H9 (cell line): ENCODE results near the gene FALEC. TPM values are rescaled to one million over a fixed set of nuclear protein-coding genes. Genes with fewer than 3 reads are reported as not detected.

Experiments used
- DNase-seq: peaks from one replicate; pipeline ENCODE4 v3.0.0-alpha.2; 2017
- H2AFZ ChIP-seq: one replicate; pipeline ENCODE4 v1.6.1; 2013; ENCODE audit warnings: mild to moderate bottlenecking, low read length, control low read depth, moderate library complexity
- H2AK5ac ChIP-seq: 2 replicates; pipeline ENCODE4 v1.6.1; 2013; ENCODE audit warnings: low read length, control low read depth, mixed read lengths; ENCODE audit not compliant: insufficient read length
- H2BK120ac ChIP-seq: one replicate; pipeline ENCODE4 v1.6.1; 2013; ENCODE audit warnings: low read depth, mild to moderate bottlenecking, low read length, control low read depth, inconsistent platforms; ENCODE audit not compliant: poor library complexity, severe bottlenecking
- H2BK12ac ChIP-seq: 2 replicates; pipeline ENCODE4 v1.6.1; 2013; ENCODE audit warnings: low read length, control low read depth, mixed read lengths, low read depth; ENCODE audit not compliant: insufficient read length
- H2BK15ac ChIP-seq: 2 replicates; pipeline ENCODE4 v1.6.1; 2013; ENCODE audit warnings: low read depth, low read length, control low read depth
- H2BK20ac ChIP-seq: one replicate; pipeline ENCODE4 v1.6.1; 2013; ENCODE audit warnings: low read depth, mild to moderate bottlenecking, low read length, control low read depth, inconsistent platforms; ENCODE audit not compliant: poor library complexity, severe bottlenecking
- H2BK5ac ChIP-seq: 2 replicates; pipeline ENCODE4 v1.6.1; 2013; ENCODE audit warnings: low read length, control low read depth, mixed read lengths; ENCODE audit not compliant: insufficient read length
- H3K14ac ChIP-seq: 2 replicates; pipeline ENCODE4 v1.6.1; 2013; ENCODE audit warnings: low read length, control low read depth; ENCODE audit not compliant: insufficient read depth
- H3K18ac ChIP-seq: 2 replicates; pipeline ENCODE4 v1.6.1; 2013; ENCODE audit warnings: low read depth, mild to moderate bottlenecking, mixed read lengths, low read length, control low read depth; ENCODE audit not compliant: insufficient read length
- H3K23ac ChIP-seq: 2 replicates; pipeline ENCODE4 v1.6.1; 2013; ENCODE audit warnings: low read length, control low read depth, mixed read lengths, low read depth; ENCODE audit not compliant: insufficient read length
- H3K23me2 ChIP-seq: 2 replicates; pipeline ENCODE4 v1.6.1; 2013; ENCODE audit warnings: low read depth, mild to moderate bottlenecking, mixed read lengths, low read length, control low read depth; ENCODE audit not compliant: insufficient read length, poor library complexity, severe bottlenecking
- H3K27ac ChIP-seq: 2 replicates; pipeline ENCODE4 v1.5.1; 2013; ENCODE audit warnings: low read length, control low read depth, mixed read lengths, low read depth; ENCODE audit not compliant: insufficient read length
- H3K27me3 ChIP-seq: 2 replicates; pipeline ENCODE4 v1.6.1; 2013; ENCODE audit warnings: low read length, control low read depth, inconsistent platforms; ENCODE audit not compliant: insufficient read depth
- H3K4ac ChIP-seq: 2 replicates; pipeline ENCODE4 v1.6.1; 2013; ENCODE audit warnings: low read depth, mild to moderate bottlenecking, control low read depth, inconsistent platforms, low read length, moderate library complexity
- H3K4me1 ChIP-seq: 2 replicates; pipeline ENCODE4 v1.6.1; 2013; ENCODE audit warnings: low read length, control low read depth, inconsistent platforms; ENCODE audit not compliant: insufficient read depth
- H3K4me2 ChIP-seq: 2 replicates; pipeline ENCODE4 v1.6.1; 2013; ENCODE audit warnings: low read length, control low read depth, mixed read lengths; ENCODE audit not compliant: insufficient read length, insufficient read depth
- H3K56ac ChIP-seq: 2 replicates; pipeline ENCODE4 v1.6.1; 2013; ENCODE audit warnings: low read depth, mild to moderate bottlenecking, mixed read lengths, low read length, control low read depth; ENCODE audit not compliant: insufficient read length
- H3K79me1 ChIP-seq: 2 replicates; pipeline ENCODE4 v1.6.1; 2013; ENCODE audit warnings: low read depth, mild to moderate bottlenecking, moderate library complexity, low read length, control low read depth, inconsistent platforms; ENCODE audit not compliant: insufficient read depth, poor library complexity, severe bottlenecking
- H3K79me2 ChIP-seq: 2 replicates; pipeline ENCODE4 v1.6.1; 2013; ENCODE audit warnings: low read length, control low read depth, inconsistent platforms; ENCODE audit not compliant: insufficient read depth
- H3K9ac ChIP-seq: 2 replicates; pipeline ENCODE4 v1.6.1; 2013; ENCODE audit warnings: low read length, control low read depth, mixed read lengths; ENCODE audit not compliant: insufficient read length; ENCODE audit errors: extremely low read depth
- H3K9me3 ChIP-seq: one replicate; pipeline ENCODE4 v1.6.1; 2013; ENCODE audit warnings: low read depth, low read length, inconsistent platforms; ENCODE audit not compliant: control insufficient read depth
- H3T11ph ChIP-seq: one replicate; pipeline ENCODE4 v1.6.1; 2013; ENCODE audit warnings: mild to moderate bottlenecking, low read length, control low read depth, inconsistent platforms
- H4K20me1 ChIP-seq: one replicate; pipeline ENCODE4 v1.6.1; 2013; ENCODE audit not compliant: control insufficient read depth, insufficient read length, insufficient read depth
- H4K5ac ChIP-seq: 2 replicates; pipeline ENCODE4 v1.6.1; 2013; ENCODE audit warnings: low read depth, mild to moderate bottlenecking, mixed read lengths, low read length, control low read depth; ENCODE audit not compliant: insufficient read length
- H4K8ac ChIP-seq: replicated peaks from 2 replicates; pipeline ENCODE4 v1.6.1; 2013; ENCODE audit warnings: low read length, control low read depth, mixed read lengths, low read depth; ENCODE audit not compliant: insufficient read length
- H4K91ac ChIP-seq: 2 replicates; pipeline ENCODE4 v1.6.1; 2013; ENCODE audit warnings: low read depth, mild to moderate bottlenecking, moderate library complexity, mixed read lengths, low read length, control low read depth; ENCODE audit not compliant: insufficient read length
- H3K27ac Mint-ChIP-seq, 3 experiments: 2 replicates in 2 of 3; 3 replicates in 1 of 3; pipeline ENCODE4 v1.8.0; 2020 to 2021; ENCODE audit warnings: mixed read lengths in 3 of 3, mild to moderate bottlenecking in 1 of 3, moderate library complexity in 1 of 3
- H3K27me3 Mint-ChIP-seq: 2 replicates; pipeline ENCODE4 v1.8.0; 2021; ENCODE audit warnings: low read depth, mild to moderate bottlenecking, moderate library complexity, mixed read lengths
- H3K36me3 Mint-ChIP-seq, 3 experiments: 2 replicates in 2 of 3; 3 replicates in 1 of 3; pipeline ENCODE4 v1.8.0; 2020 to 2021; ENCODE audit warnings: low read depth in 3 of 3, mixed read lengths in 3 of 3; ENCODE audit not compliant: insufficient read depth in 1 of 3
- H3K4me1 Mint-ChIP-seq, 2 experiments: 2 replicates each; pipeline ENCODE4 v1.8.0; 2020; ENCODE audit warnings: mixed read lengths in 2 of 2
- H3K4me3 Mint-ChIP-seq, 2 experiments: 2 replicates in 1 of 2; 3 replicates in 1 of 2; pipeline ENCODE4 v1.8.0; 2020 to 2021; ENCODE audit warnings: mild to moderate bottlenecking in 2 of 2, mixed read lengths in 2 of 2, moderate library complexity in 1 of 2
- H3K9me3 Mint-ChIP-seq, 2 experiments: 2 replicates in 1 of 2; 3 replicates in 1 of 2; pipeline ENCODE4 v1.8.0; 2020; ENCODE audit warnings: mild to moderate bottlenecking in 2 of 2, mixed read lengths in 2 of 2, moderate library complexity in 1 of 2
- CTCF ChIP-seq: fragments of 200-600 bp; sonication (generic); conservative IDR thresholded peaks from 3 replicates; pipeline ENCODE4 v1.8.0; 2021; ENCODE audit warnings: antibody characterized with exemption, mild to moderate bottlenecking
- WGBS: extraction: QIAGEN DNeasy Blood & Tissue Kit; methylation state at CpG from one replicate; pipeline ENCODE4 v1.1.7; 2013; ENCODE audit warnings: missing lambda C conversion rate, low lambda C conversion rate, mixed read lengths; ENCODE audit not compliant: insufficient read length; ENCODE audit errors: extremely low coverage; 5-methylcytosine and 5-hydroxymethylcytosine counted together
- total RNA-seq: library from RNA; stranded (reverse); gene quantifications from 2 replicates; pipeline ENCODE4 v1.2.1, GENCODE V29; 2021

The FALEC gene
- total RNA-seq, 1 experiment from 2014 or later, result not detected

GRCh38 chr1:150498342-150498741 lies 17.2 kb upstream of the FALEC start:
- H3K36me3 Mint-ChIP-seq, result peaks cover 29 to 70% (median 67%) of the 10 kb centered on the region in 3 experiments; a peak in 6 of 7 replicates
- Histone ChIP-seq H3K14ac (no peak overlapping the region), H3K27ac (no peak overlapping the region), H4K8ac (no peak overlapping the region), H3K27me3 (no peaks in the 10 kb centered on the region), H3K4me2 (no peak overlapping the region), H4K91ac (no peak overlapping the region), H3K23ac (no peak overlapping the region), H3K9ac (no peak overlapping the region), H3K56ac (no peak overlapping the region), H3K79me1 (no peaks in the 10 kb centered on the region), H2AK5ac (no peak overlapping the region), H3K4me1 (no peaks in the 10 kb centered on the region), H2BK15ac (no peak overlapping the region), H3K18ac (no peak overlapping the region), H2AFZ (no peak overlapping the region), H3K23me2 (no peaks in the 10 kb centered on the region), H3K79me2 (no peaks in the 10 kb centered on the region), H2BK120ac (no peak overlapping the region), H3T11ph (no peak overlapping the region), H3K4ac (no peak overlapping the region), H2BK5ac (no peak overlapping the region), H2BK20ac (no peak overlapping the region), H2BK12ac (no peak overlapping the region), H4K5ac (no peak overlapping the region), H4K20me1 (no peaks in the 10 kb centered on the region), H3K9me3 (no peaks in the 10 kb centered on the region)
- H3K4me3 Mint-ChIP-seq, result no peak overlapping the region
- peak overlapping the region in 2 of 3 experiments; percentile 19 to 70; a peak in 1 of 7 replicates for H3K27ac Mint-ChIP-seq
- TF ChIP-seq CTCF, result no peak
- H3K27me3 Mint-ChIP-seq, result no peaks in the 10 kb centered on the region
- H3K4me1 Mint-ChIP-seq, result no peaks in the 10 kb centered on the region
- DNase-seq, result no peak
- H3K9me3 Mint-ChIP-seq, result no peaks in the 10 kb centered on the region; a peak in 1 of 5 replicates
- no CpG with 5 or more reads among the region's 10 CpGs for WGBS
